ENCODE results near the gene SH3BP4.

DNA sequence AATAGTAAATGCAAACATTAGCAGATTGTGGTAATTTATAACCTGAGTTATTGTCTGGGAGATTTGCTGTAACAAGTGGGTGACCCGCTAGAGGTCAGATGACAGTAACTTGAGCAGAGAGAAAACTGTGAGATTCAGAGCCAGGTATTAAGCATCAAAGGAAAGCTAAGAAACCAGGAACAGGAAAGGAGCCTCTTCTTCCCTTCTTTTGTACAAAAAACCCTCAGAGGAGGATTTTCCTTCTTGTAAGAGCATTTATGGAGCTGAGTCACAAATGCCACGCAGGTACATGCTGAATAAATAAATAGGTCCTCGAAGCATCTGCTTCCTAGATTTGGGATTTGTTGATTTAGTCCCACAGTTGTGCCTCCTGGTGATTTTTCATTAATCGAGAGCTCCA lies 146.5 kb downstream of the SH3BP4 start:
- TF ChIP-seq EZH2 (IDR thresholded peaks at IDR 0.05; ENCODE audit: low read length), result no peak
- TF ChIP-seq, protein P1, sequence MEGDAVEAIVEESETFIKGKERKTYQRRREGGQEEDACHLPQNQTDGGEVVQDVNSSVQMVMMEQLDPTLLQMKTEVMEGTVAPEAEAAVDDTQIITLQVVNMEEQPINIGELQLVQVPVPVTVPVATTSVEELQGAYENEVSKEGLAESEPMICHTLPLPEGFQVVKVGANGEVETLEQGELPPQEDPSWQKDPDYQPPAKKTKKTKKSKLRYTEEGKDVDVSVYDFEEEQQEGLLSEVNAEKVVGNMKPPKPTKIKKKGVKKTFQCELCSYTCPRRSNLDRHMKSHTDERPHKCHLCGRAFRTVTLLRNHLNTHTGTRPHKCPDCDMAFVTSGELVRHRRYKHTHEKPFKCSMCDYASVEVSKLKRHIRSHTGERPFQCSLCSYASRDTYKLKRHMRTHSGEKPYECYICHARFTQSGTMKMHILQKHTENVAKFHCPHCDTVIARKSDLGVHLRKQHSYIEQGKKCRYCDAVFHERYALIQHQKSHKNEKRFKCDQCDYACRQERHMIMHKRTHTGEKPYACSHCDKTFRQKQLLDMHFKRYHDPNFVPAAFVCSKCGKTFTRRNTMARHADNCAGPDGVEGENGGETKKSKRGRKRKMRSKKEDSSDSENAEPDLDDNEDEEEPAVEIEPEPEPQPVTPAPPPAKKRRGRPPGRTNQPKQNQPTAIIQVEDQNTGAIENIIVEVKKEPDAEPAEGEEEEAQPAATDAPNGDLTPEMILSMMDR (optimal IDR thresholded peaks at IDR 0.05 in 1 of 3, IDR thresholded peaks at IDR 0.05 in 1 of 3, conservative IDR thresholded peaks at IDR 0.05 in 1 of 3; ENCODE audit: extremely low read depth in 1 of 3, insufficient read depth in 2 of 3, low read length in 3 of 3), result no peak
